Measurements from ENCODE around the gene TSC22D4.

Gene TSC22D4

GRCh38 chr7:100428967-100429636 is 49.9 kb downstream of the TSC22D4 start:
- peak; percentile 94 for DNase-seq (ENCODE audit: low spot score)

GRCh38 chr7:100428199-100428966 is 50.6 kb downstream of the TSC22D4 start, which contains the start of gene ZCWPW1:
Gene ZCWPW1 (minus strand): TSS chr7:100428703. CDS start chr7:100420649, 8,054 bp downstream.
- DNase-seq (ENCODE audit: low spot score), result peak; percentile 93

GRCh38 chr7:100427762-100428198 is 51.2 kb downstream of the TSC22D4 start:
- no peak for DNase-seq (ENCODE audit: low spot score)

GRCh38 chr7:100426516-100426915 is 52.5 kb downstream of the TSC22D4 start:
- no peak for DNase-seq (ENCODE audit: low spot score)

- DNase-seq (ENCODE audit: low spot score), result no peak
Observed at GRCh38 chr7:100425347-100425746, 53.7 kb downstream of the TSC22D4 start.

- no peak for DNase-seq (ENCODE audit: low spot score)
Observed at GRCh38 chr7:100423315-100423714, 55.7 kb downstream of the TSC22D4 start.

- no peak for DNase-seq (ENCODE audit: low spot score)
Observed at GRCh38 chr7:100419660-100420226, 59.3 kb downstream of the TSC22D4 start.

- no peak for DNase-seq (ENCODE audit: low spot score)
Observed at GRCh38 chr7:100418930-100419659, 59.9 kb downstream of the TSC22D4 start.

All from D341Med (cell line).